ENCODE measurements around the gene PCTP.

Gene PCTP

GRCh38 chr17:55740511-55741355 is 10.1 kb upstream of the PCTP start:
- Histone ChIP-seq H3K4me3 (ENCODE audit: low read depth, low read length) (no peak overlapping the region), H2AFZ (ENCODE audit: low read length, unreplicated experiment) (no peak overlapping the region), H3K79me2 (ENCODE audit: control insufficient read depth, insufficient read depth, low read length, unreplicated experiment) (no peaks in the 10 kb centered on the region), H3K27me3 (ENCODE audit: insufficient read depth, low read length) (no peaks in the 10 kb centered on the region), H3K27ac (ENCODE audit: low read depth, low read length) (no peak overlapping the region), H3K4me1 (ENCODE audit: control insufficient read depth, insufficient read depth, low read length, unreplicated experiment) (peaks cover 11% of the 10 kb centered on the region), H3K36me3 (ENCODE audit: insufficient read depth, low read length) (no peaks in the 10 kb centered on the region)

- peaks cover 11% of the 10 kb centered on the region for H3K4me1 ChIP-seq (ENCODE audit: control insufficient read depth, insufficient read depth, low read length, unreplicated experiment)
- H3K27ac ChIP-seq (ENCODE audit: low read depth, low read length): no peak overlapping the region
- no peak overlapping the region for H2AFZ ChIP-seq (ENCODE audit: low read length, unreplicated experiment)
- H3K36me3 ChIP-seq (ENCODE audit: insufficient read depth, low read length): no peaks in the 10 kb centered on the region
- H3K27me3 ChIP-seq (ENCODE audit: insufficient read depth, low read length): no peaks in the 10 kb centered on the region
- no peaks in the 10 kb centered on the region for H3K79me2 ChIP-seq (ENCODE audit: control insufficient read depth, insufficient read depth, low read length, unreplicated experiment)
- no peak overlapping the region for H3K4me3 ChIP-seq (ENCODE audit: low read depth, low read length)
These were observed 9.5 kb upstream of the PCTP start for GRCh38 chr17:55741356-55741700.

DNA sequence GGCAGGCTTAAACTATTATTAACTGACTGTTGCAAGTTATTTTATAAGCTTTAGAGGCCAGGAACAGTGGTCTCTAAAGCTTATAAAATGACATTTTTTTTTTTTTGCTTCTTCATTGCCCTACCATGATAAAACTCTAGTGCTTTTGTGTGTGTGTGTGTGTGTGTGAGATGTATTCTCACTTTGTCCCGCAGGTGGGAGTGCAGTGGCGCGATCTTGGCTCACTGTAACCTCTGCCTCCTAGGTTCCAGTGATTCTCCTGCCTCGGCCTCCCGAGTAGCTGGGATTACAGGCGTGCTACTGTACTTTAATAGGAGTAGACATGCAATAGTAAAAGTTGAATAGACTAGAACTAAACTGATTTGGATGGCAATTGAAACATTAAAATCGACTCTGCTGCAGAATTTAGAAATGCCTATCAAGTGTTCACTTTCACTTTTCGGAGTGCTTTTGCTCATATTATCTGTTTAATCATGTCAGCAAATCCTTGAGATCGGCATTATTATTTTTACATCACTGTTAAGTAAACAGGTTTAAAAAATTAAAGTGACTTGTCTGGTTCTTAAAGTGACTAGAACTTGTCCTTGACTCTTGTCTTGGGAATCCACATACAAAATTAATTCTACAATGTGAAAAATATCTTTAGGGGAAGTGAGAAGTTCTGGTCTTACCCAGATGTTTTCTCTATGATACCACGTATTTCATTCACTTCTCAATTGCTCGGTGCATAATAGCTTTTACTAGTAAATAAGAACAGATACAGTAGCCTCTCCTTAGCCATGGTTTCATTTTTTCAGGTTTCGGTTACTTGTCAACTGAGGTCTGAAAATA is 8.4 kb upstream of the PCTP start:
- H3K79me2 ChIP-seq (ENCODE audit: control insufficient read depth, insufficient read depth, low read length, unreplicated experiment): no peaks in the 10 kb centered on the region
- no peak overlapping the region for H3K4me3 ChIP-seq (ENCODE audit: low read depth, low read length)
- no peak overlapping the region for H3K27ac ChIP-seq (ENCODE audit: low read depth, low read length)
- no peaks in the 10 kb centered on the region for H3K36me3 ChIP-seq (ENCODE audit: insufficient read depth, low read length)
- no peaks in the 10 kb centered on the region for H3K27me3 ChIP-seq (ENCODE audit: insufficient read depth, low read length)
- peaks cover 11% of the 10 kb centered on the region for H3K4me1 ChIP-seq (ENCODE audit: control insufficient read depth, insufficient read depth, low read length, unreplicated experiment)
- no peak overlapping the region for H2AFZ ChIP-seq (ENCODE audit: low read length, unreplicated experiment)

GRCh38 chr17:55743103-55743679 is 7.7 kb upstream of the PCTP start:
- Histone ChIP-seq H3K27ac (ENCODE audit: low read depth, low read length) (no peak overlapping the region), H3K4me1 (ENCODE audit: control insufficient read depth, insufficient read depth, low read length, unreplicated experiment) (peaks cover 8% of the 10 kb centered on the region), H3K79me2 (ENCODE audit: control insufficient read depth, insufficient read depth, low read length, unreplicated experiment) (no peaks in the 10 kb centered on the region), H2AFZ (ENCODE audit: low read length, unreplicated experiment) (no peak overlapping the region), H3K4me3 (ENCODE audit: low read depth, low read length) (no peak overlapping the region), H3K27me3 (ENCODE audit: insufficient read depth, low read length) (no peaks in the 10 kb centered on the region), H3K36me3 (ENCODE audit: insufficient read depth, low read length) (no peaks in the 10 kb centered on the region)

GRCh38 chr17:55745258-55745657 is 5.6 kb upstream of the PCTP start:
- no peak overlapping the region for H2AFZ ChIP-seq (ENCODE audit: low read length, unreplicated experiment)
- H3K4me1 ChIP-seq (ENCODE audit: control insufficient read depth, insufficient read depth, low read length, unreplicated experiment): peaks cover 6% of the 10 kb centered on the region

GRCh38 chr17:55746466-55746865 is 4.4 kb upstream of the PCTP start:
- Histone ChIP-seq H3K4me3 (ENCODE audit: low read depth, low read length) (no peak overlapping the region), H3K79me2 (ENCODE audit: control insufficient read depth, insufficient read depth, low read length, unreplicated experiment) (peaks cover 2% of the 10 kb centered on the region), H3K4me1 (ENCODE audit: control insufficient read depth, insufficient read depth, low read length, unreplicated experiment) (peaks cover 6% of the 10 kb centered on the region), H3K36me3 (ENCODE audit: insufficient read depth, low read length) (no peaks in the 10 kb centered on the region), H2AFZ (ENCODE audit: low read length, unreplicated experiment) (no peak overlapping the region), H3K27ac (ENCODE audit: low read depth, low read length) (no peak overlapping the region), H3K27me3 (ENCODE audit: insufficient read depth, low read length) (no peaks in the 10 kb centered on the region)

More at GRCh38 chr17:55745258-55745657, 5.6 kb upstream of the PCTP start:
- Histone ChIP-seq H3K4me3 (ENCODE audit: low read depth, low read length) (no peak overlapping the region), H3K36me3 (ENCODE audit: insufficient read depth, low read length) (no peaks in the 10 kb centered on the region), H3K27ac (ENCODE audit: low read depth, low read length) (no peak overlapping the region), H3K27me3 (ENCODE audit: insufficient read depth, low read length) (no peaks in the 10 kb centered on the region), H3K79me2 (ENCODE audit: control insufficient read depth, insufficient read depth, low read length, unreplicated experiment) (no peaks in the 10 kb centered on the region)

- Histone ChIP-seq H3K4me3 (ENCODE audit: low read depth, low read length) (no peak overlapping the region), H2AFZ (ENCODE audit: low read length, unreplicated experiment) (no peak overlapping the region), H3K36me3 (ENCODE audit: insufficient read depth, low read length) (no peaks in the 10 kb centered on the region), H3K79me2 (ENCODE audit: control insufficient read depth, insufficient read depth, low read length, unreplicated experiment) (peaks cover 10% of the 10 kb centered on the region), H3K4me1 (ENCODE audit: control insufficient read depth, insufficient read depth, low read length, unreplicated experiment) (peaks cover 11% of the 10 kb centered on the region), H3K27ac (ENCODE audit: low read depth, low read length) (no peak overlapping the region), H3K27me3 (ENCODE audit: insufficient read depth, low read length) (no peaks in the 10 kb centered on the region)
These were observed 3.6 kb upstream of the PCTP start for GRCh38 chr17:55747209-55747608.

- Histone ChIP-seq H3K79me2 (ENCODE audit: control insufficient read depth, insufficient read depth, low read length, unreplicated experiment) (peaks cover 26% of the 10 kb centered on the region), H3K4me1 (ENCODE audit: control insufficient read depth, insufficient read depth, low read length, unreplicated experiment) (peaks cover 10% of the 10 kb centered on the region), H2AFZ (ENCODE audit: low read length, unreplicated experiment) (no peak overlapping the region), H3K4me3 (ENCODE audit: low read depth, low read length) (no peak overlapping the region), H3K27me3 (ENCODE audit: insufficient read depth, low read length) (no peaks in the 10 kb centered on the region), H3K36me3 (ENCODE audit: insufficient read depth, low read length) (peaks cover 6% of the 10 kb centered on the region; the same call in 1 of the 2 replicates), H3K27ac (ENCODE audit: low read depth, low read length) (no peak overlapping the region)
These were observed 2.0 kb upstream of the PCTP start for GRCh38 chr17:55748841-55749240.

- Histone ChIP-seq H3K79me2 (ENCODE audit: control insufficient read depth, insufficient read depth, low read length, unreplicated experiment) (peaks cover 36% of the 10 kb centered on the region), H2AFZ (ENCODE audit: low read length, unreplicated experiment) (no peak overlapping the region), H3K36me3 (ENCODE audit: insufficient read depth, low read length) (peaks cover 12% of the 10 kb centered on the region), H3K4me1 (ENCODE audit: control insufficient read depth, insufficient read depth, low read length, unreplicated experiment) (peaks cover 10% of the 10 kb centered on the region), H3K27me3 (ENCODE audit: insufficient read depth, low read length) (no peaks in the 10 kb centered on the region), H3K4me3 (ENCODE audit: low read depth, low read length) (no peak overlapping the region), H3K27ac (ENCODE audit: low read depth, low read length) (no peak overlapping the region)
These were observed 866 bp upstream of the PCTP start for GRCh38 chr17:55749985-55750384.

DNA sequence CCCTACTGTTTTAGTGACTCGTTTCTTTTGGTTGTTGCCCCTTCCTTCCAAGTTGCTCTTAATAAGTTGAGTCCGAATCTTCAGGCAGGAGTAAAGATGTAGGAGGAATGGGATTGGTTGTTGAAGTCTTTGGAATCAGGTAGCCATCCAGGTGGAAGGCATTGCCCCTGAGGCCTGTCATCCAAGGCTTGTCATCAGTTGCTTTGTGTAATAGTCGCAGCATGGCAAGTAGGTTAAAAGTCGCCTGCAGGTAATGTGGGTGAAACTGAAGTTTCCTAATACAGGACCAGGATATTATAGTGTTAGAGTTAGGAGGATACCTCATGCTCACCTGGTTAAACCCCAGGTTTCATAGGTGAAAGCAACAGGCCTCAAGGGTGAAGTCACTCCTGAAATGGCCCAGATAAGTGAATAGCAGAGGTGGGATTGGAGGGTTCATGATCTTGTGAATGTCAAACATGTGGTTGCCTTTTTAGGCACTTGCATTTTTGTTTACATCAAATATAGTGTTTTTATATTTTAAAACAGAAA is 934 bp downstream of the PCTP start:
- Histone ChIP-seq H3K27me3 (ENCODE audit: insufficient read depth, low read length) (no peaks in the 10 kb centered on the region), H3K27ac (ENCODE audit: low read depth, low read length) (no peak overlapping the region), H3K4me3 (ENCODE audit: low read depth, low read length) (peak overlapping the region; percentile 82), H3K79me2 (ENCODE audit: control insufficient read depth, insufficient read depth, low read length, unreplicated experiment) (peaks cover 46% of the 10 kb centered on the region), H2AFZ (ENCODE audit: low read length, unreplicated experiment) (peak overlapping the region; percentile 83), H3K36me3 (ENCODE audit: insufficient read depth, low read length) (peaks cover 12% of the 10 kb centered on the region), H3K4me1 (ENCODE audit: control insufficient read depth, insufficient read depth, low read length, unreplicated experiment) (peaks cover 10% of the 10 kb centered on the region)

Measured in ACC112 (cell line).